A673 (cell line): ENCODE data around the gene CANX. TPM values are rescaled to one million over a fixed set of nuclear protein-coding genes. Genes with fewer than 3 reads are reported as not detected.
"Not testable (repeated sequence)": the region's sequence is repeated elsewhere in the genome, so short reads cannot be mapped to it uniquely, and the experiment has no call there.

ENCODE experiments used
- BruUV-seq: library from RNA; stranded (reverse); fragments of 400-500 nt; replicated peaks from 2 replicates; lab custom pipeline; 2021; lab: Mats Ljungman, UMichigan
- CTCF ChIA-PET: fragments of 300-600 bp; sonication (Branson Sonifier 250); formaldehyde crosslinking; loops from one replicate; lab custom pipeline; 2022; ENCODE audit warnings: antibody characterized with exemption; lab: Charles Lee
- POLR2A ChIA-PET: fragments of 300-600 bp; sonication (Branson Sonifier 250); formaldehyde crosslinking; loops from one replicate; lab custom pipeline; 2022; ENCODE audit warnings: antibody characterized with exemption; ENCODE audit not compliant: low non-redundant PET; lab: Charles Lee
- DNase-seq: peaks from one replicate; pipeline ENCODE4 v3.0.0-alpha.2; 2015; ENCODE audit warnings: low spot score
- H3K27ac ChIP-seq: fragments of 200-600 bp; sonication (generic); 2 replicates; pipeline ENCODE4 v1.5.1; 2016; ENCODE audit warnings: mixed run types, low read depth, mild to moderate bottlenecking, mixed read lengths, antibody characterized with exemption, low read length; ENCODE audit not compliant: poor library complexity, severe bottlenecking
- H3K27me3 ChIP-seq: fragments of 200-600 bp; sonication (generic); replicated peaks from 2 replicates; pipeline ENCODE4 v1.6.1; 2017; ENCODE audit warnings: mixed run types, low read depth, mild to moderate bottlenecking, mixed read lengths, antibody characterized with exemption, low read length; ENCODE audit not compliant: insufficient read depth, poor library complexity
- H3K36me3 ChIP-seq: fragments of 200-600 bp; sonication (generic); 2 replicates; pipeline ENCODE4 v1.6.1; 2016; ENCODE audit warnings: mixed run types, mild to moderate bottlenecking, mixed read lengths, antibody characterized with exemption, low read length; ENCODE audit not compliant: insufficient read depth, poor library complexity, severe bottlenecking
- H3K4me1 ChIP-seq: fragments of 200-600 bp; sonication (generic); 2 replicates; pipeline ENCODE4 v1.6.1; 2017; ENCODE audit warnings: mixed run types, mild to moderate bottlenecking, mixed read lengths, antibody characterized with exemption, low read length; ENCODE audit not compliant: insufficient read depth, poor library complexity, severe bottlenecking
- H3K4me3 ChIP-seq: fragments of 200-600 bp; sonication (generic); 2 replicates; pipeline ENCODE4 v1.5.1; 2016; ENCODE audit warnings: low read depth, mixed run types, mild to moderate bottlenecking, mixed read lengths, low read length; ENCODE audit not compliant: poor library complexity, severe bottlenecking
- H3K9me3 ChIP-seq: fragments of 200-600 bp; sonication (generic); 2 replicates; pipeline ENCODE4 v1.6.1; 2016; ENCODE audit warnings: mixed run types, low read depth, mild to moderate bottlenecking, mixed read lengths, antibody characterized with exemption, low read length; ENCODE audit not compliant: poor library complexity, severe bottlenecking
- CTCF ChIP-seq: fragments of 300-800, 200-600 bp; sonication (generic); conservative IDR thresholded peaks from 2 replicates; pipeline ENCODE4 v1.5.1; 2017; ENCODE audit warnings: low read depth, mild to moderate bottlenecking, antibody characterized with exemption, low read length, moderate library complexity, mixed read lengths
- EZH2 ChIP-seq: fragments of 200-600 bp; sonication (generic); IDR thresholded peaks from 2 replicates; pipeline ENCODE4 v1.6.1; 2017; ENCODE audit warnings: borderline replicate concordance, low read depth, mild to moderate bottlenecking, mixed read lengths, antibody characterized with exemption, low read length; ENCODE audit not compliant: poor library complexity, severe bottlenecking
- intact Hi-C: fragments of 100-400 bp; cut with micrococcal nuclease; formaldehyde crosslinking; loops from one replicate; pipeline ENCODE4 v1.10.0; 2022; ENCODE audit not compliant: unreplicated experiment
- total RNA-seq: library from RNA; stranded (reverse); gene quantifications from 2 replicates; pipeline ENCODE4 v1.2.3, GENCODE V29; 2021

Gene CANX
- total RNA-seq, 1 experiment from 2014 or later: 609 TPM

- CTCF ChIA-PET: no interaction called here
- no peak overlapping the region for H3K4me3 ChIP-seq
- no TSS peak for BruUV-seq
These were observed 4.2 kb upstream of the CANX start for GRCh38 chr5:179694561-179694960.

GRCh38 chr5:179696603-179697002 lies 2.2 kb upstream of the CANX start:
- CTCF ChIA-PET: no interaction called here
- Histone ChIP-seq H3K4me3 (no peak overlapping the region), H3K27ac (no peak overlapping the region), H3K4me1 (peaks cover 8% of the 10 kb centered on the region), H3K27me3 (no peaks in the 10 kb centered on the region), H3K36me3 (peaks cover 8% of the 10 kb centered on the region), H3K9me3 (no peaks in the 10 kb centered on the region)
- no TSS peak for BruUV-seq
- no peak for DNase-seq
- TF ChIP-seq EZH2 (no peak), CTCF (no peak)
- intact Hi-C loops: no loop called here
- POLR2A ChIA-PET: no interaction called here

More at GRCh38 chr5:179694561-179694960, 4.2 kb upstream of the CANX start:
- Histone ChIP-seq H3K27ac (no peak overlapping the region), H3K36me3 (no peaks in the 10 kb centered on the region), H3K27me3 (no peaks in the 10 kb centered on the region), H3K4me1 (peaks cover 8% of the 10 kb centered on the region), H3K9me3 (no peaks in the 10 kb centered on the region)
- TF ChIP-seq CTCF: no peak
- no peak for TF ChIP-seq EZH2
- intact Hi-C loops: no loop called here
- no peak for DNase-seq
- POLR2A ChIA-PET: no interaction called here

GRCh38 chr5:179697108-179697507 lies 1.7 kb upstream of the CANX start:
- Histone ChIP-seq H3K9me3 (no peaks in the 10 kb centered on the region), H3K36me3 (peaks cover 13% of the 10 kb centered on the region), H3K4me1 (peaks cover 8% of the 10 kb centered on the region), H3K27me3 (no peaks in the 10 kb centered on the region), H3K4me3 (no peak overlapping the region), H3K27ac (no peak overlapping the region)
- ChIA-PET CTCF (no interaction called here), POLR2A (no interaction called here)
- intact Hi-C loops: no loop called here
- no peak for DNase-seq
- BruUV-seq: no TSS peak
- no peak for TF ChIP-seq CTCF
- no peak for TF ChIP-seq EZH2

GRCh38 chr5:179697543-179697942 lies 1.2 kb upstream of the CANX start:
- not testable (repeated sequence) for BruUV-seq
- peak overlapping the region; percentile 96 for H3K27ac ChIP-seq

More at GRCh38 chr5:179697543-179697942, 1.2 kb upstream of the CANX start:
- H3K9me3 ChIP-seq, H3K27me3 ChIP-seq, intact Hi-C loops, POLR2A ChIA-PET, CTCF ChIA-PET, DNase-seq, H3K4me1 ChIP-seq: not testable (repeated sequence)
- Histone ChIP-seq H3K36me3 (peaks cover 17% of the 10 kb centered on the region), H3K4me3 (peak overlapping the region; percentile 97)
